ENCODE measurements around the gene RNF213. TPM values are rescaled to one million over a fixed set of nuclear protein-coding genes. Genes with fewer than 3 reads are reported as not detected.

RNF213 gene
- 100 to 1,000 TPM in 2 of 4 donors, 10 to 100 TPM in 2; 57.8 to 197 (median 94.1) TPM for total RNA-seq

DNA sequence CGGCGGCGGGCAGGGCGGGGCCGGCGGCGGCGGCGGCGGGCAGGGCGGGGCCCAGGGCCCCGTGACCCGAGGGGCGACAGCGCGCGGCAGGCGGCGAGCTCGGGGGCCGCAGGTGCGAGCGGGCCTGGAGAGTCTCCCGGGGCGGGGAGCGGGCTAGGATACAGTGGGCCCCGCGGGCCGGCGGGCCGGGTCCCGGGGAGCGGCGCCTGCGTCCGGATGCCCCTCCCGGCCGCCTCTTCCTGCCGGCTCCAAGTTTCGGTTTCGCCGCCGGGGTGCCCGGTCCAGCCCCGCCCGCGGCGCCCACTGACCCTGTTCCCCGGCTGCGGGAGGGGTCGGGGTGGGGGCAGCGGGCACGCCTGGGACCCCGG is at the start of gene RNF213:
Gene RNF213 (plus strand): TSS at position 62 of the 368 bp plus-strand sequence. CDS start 2,830 bp downstream, outside the sequence.
- no peaks in the 10 kb centered on the region for H3K9me3 ChIP-seq
- H3K27me3 ChIP-seq: no peaks in the 10 kb centered on the region
- H3K4me3 ChIP-seq: peak within 1 kb of the TSS; percentile 96
- H3K4me1 ChIP-seq: peaks cover 48% of the 10 kb centered on the region
- WGBS: no CpG with 5 or more reads among the region's 54 CpGs
- no peak for DNase-seq (ENCODE audit: low spot score in 2 of 2)
- H3K36me3 ChIP-seq: peaks cover 13% of the 10 kb centered on the region
- no peak for TF ChIP-seq POLR2AphosphoS5 (IDR thresholded peaks at IDR 0.05)
- peak in 1 of 2 donors; percentile 62 for TF ChIP-seq POLR2A (IDR thresholded peaks at IDR 0.05)
- peak within 1 kb of the TSS; percentile 97 for H3K27ac ChIP-seq

DNA sequence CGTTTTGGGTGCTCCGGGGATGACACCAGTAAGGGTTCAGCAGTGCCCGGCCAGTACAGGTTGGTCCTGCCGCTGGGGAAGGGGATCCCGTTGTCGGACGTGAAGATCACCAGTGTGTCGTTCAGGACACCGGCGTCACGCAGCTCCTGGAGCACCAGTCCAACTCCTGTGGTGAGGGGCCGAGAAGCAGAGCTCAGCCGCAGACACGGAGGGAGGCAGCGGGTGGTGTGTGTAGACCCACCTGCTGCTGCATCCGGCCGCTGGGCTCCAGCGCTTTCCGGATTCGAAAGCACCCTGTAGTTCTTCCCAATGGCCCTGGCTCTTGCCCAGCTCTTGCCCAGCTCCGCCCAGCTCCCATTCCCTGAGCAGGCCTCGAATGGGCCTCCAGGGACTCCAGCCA is 48.5 kb upstream of the RNF213 start:
- WGBS: no CpG with 5 or more reads among the region's 22 CpGs
- no peak overlapping the region for H3K4me3 ChIP-seq
- H3K9me3 ChIP-seq: no peaks in the 10 kb centered on the region
- TF ChIP-seq POLR2A (IDR thresholded peaks at IDR 0.05): no peak
- no peak for TF ChIP-seq EP300 (IDR thresholded peaks at IDR 0.05)
- TF ChIP-seq, protein P1, sequence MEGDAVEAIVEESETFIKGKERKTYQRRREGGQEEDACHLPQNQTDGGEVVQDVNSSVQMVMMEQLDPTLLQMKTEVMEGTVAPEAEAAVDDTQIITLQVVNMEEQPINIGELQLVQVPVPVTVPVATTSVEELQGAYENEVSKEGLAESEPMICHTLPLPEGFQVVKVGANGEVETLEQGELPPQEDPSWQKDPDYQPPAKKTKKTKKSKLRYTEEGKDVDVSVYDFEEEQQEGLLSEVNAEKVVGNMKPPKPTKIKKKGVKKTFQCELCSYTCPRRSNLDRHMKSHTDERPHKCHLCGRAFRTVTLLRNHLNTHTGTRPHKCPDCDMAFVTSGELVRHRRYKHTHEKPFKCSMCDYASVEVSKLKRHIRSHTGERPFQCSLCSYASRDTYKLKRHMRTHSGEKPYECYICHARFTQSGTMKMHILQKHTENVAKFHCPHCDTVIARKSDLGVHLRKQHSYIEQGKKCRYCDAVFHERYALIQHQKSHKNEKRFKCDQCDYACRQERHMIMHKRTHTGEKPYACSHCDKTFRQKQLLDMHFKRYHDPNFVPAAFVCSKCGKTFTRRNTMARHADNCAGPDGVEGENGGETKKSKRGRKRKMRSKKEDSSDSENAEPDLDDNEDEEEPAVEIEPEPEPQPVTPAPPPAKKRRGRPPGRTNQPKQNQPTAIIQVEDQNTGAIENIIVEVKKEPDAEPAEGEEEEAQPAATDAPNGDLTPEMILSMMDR (IDR thresholded peaks at IDR 0.05): no peak
- TF ChIP-seq POLR2AphosphoS5 (IDR thresholded peaks at IDR 0.05): no peak
- H3K4me1 ChIP-seq: no peaks in the 10 kb centered on the region
- no peak for DNase-seq (ENCODE audit: low spot score in 2 of 2)
- no peak overlapping the region for H3K27ac ChIP-seq
- H3K36me3 ChIP-seq: peaks cover 93% of the 10 kb centered on the region
- no peaks in the 10 kb centered on the region for H3K27me3 ChIP-seq

DNA sequence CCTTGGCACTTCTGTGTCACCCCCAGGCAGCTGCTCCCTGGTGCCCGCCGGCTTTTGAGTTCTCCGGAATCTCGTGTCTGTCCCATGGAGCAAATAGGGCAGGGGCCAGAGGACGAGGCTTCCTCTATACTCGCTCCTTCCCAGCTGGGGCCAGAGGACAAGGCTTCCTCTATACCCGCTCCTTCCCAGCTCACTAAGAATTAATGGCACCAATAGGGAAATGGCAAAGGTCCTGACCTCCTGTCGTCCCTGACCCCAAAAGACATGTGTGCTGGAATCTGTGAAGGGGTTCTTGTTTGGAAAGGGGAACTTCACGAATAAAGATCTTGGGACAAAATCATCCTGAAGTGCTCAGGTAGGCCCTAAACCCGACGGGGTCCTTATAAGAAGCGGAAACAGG is 48.1 kb upstream of the RNF213 start:
- DNase-seq (ENCODE audit: low spot score in 2 of 2): no peak
- WGBS: 85% methylated on average over 8 of the region's 12 CpGs
- H3K27ac ChIP-seq: no peak overlapping the region
- H3K9me3 ChIP-seq: no peaks in the 10 kb centered on the region
- H3K27me3 ChIP-seq: no peaks in the 10 kb centered on the region
- TF ChIP-seq, protein P1 (IDR thresholded peaks at IDR 0.05): no peak
- TF ChIP-seq EP300 (IDR thresholded peaks at IDR 0.05) (no peak), POLR2A (IDR thresholded peaks at IDR 0.05) (no peak), POLR2AphosphoS5 (IDR thresholded peaks at IDR 0.05) (no peak)
- H3K36me3 ChIP-seq: peaks cover 92% of the 10 kb centered on the region
- no peaks in the 10 kb centered on the region for H3K4me1 ChIP-seq
- no peak overlapping the region for H3K4me3 ChIP-seq

DNA sequence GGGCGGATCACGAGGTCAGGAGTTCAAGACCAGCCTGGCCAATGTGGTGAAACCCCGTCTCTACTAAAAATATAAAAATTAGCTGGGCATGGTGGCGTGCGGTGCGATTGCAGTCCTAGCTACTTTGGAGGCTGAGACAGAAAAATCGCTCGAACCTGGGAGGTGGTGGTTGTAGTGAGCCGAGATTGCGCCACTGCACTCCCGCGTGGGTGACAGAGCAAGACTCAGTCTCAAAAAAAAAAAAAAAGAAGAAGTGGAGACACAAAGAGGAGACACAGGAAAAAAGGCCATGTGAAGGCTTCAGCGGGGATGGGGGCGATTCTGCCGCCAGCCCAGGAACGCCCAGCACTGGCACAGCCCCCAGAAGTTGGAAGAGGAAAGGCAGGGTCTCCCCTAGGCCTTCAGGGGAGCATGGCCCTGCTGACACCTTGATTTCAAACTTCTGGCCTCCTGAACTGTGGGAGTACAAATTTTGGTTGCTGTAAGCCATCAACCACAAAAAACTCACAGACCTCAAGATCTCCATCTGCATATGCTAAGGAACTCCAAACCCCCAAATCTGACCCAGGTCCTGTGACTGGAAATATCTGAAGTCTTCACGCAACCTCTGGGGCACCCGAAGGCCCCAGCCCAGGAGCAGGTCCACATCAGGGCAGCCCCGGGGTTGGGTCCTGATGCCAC is 47.5 kb upstream of the RNF213 start:
- peaks cover 90% of the 10 kb centered on the region for H3K36me3 ChIP-seq
- 82% methylated on average over 16 of the region's 19 CpGs for WGBS
- H3K27me3 ChIP-seq: no peaks in the 10 kb centered on the region
- no peaks in the 10 kb centered on the region for H3K9me3 ChIP-seq
- peaks cover 2% of the 10 kb centered on the region for H3K4me1 ChIP-seq
- no peak overlapping the region for H3K4me3 ChIP-seq
- no peak for DNase-seq (ENCODE audit: low spot score in 2 of 2)
- no peak overlapping the region for H3K27ac ChIP-seq
- TF ChIP-seq POLR2A (IDR thresholded peaks at IDR 0.05) (no peak), POLR2AphosphoS5 (IDR thresholded peaks at IDR 0.05) (no peak), EP300 (IDR thresholded peaks at IDR 0.05) (no peak)
- TF ChIP-seq, protein P1 (IDR thresholded peaks at IDR 0.05): no peak

DNA sequence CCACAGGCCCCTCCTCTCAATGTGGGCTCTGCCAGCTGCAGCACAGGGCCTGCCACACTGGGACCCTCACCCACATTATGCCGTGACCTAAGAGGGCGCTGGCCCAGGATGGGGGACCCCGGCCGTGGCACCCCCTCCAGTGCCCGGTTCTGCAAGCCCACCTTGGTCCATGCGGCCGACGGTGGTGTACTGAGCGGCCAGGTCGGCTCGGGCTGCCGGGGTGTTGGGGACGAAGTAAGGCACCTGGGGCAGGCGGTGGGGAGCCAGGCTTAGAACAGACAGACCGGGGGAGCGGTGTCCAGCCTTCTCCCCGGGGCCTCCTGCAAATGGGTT is 47.0 kb upstream of the RNF213 start:
- Histone ChIP-seq H3K27ac (no peak overlapping the region), H3K9me3 (no peaks in the 10 kb centered on the region), H3K27me3 (no peaks in the 10 kb centered on the region), H3K4me1 (peaks cover 7% of the 10 kb centered on the region), H3K4me3 (no peak overlapping the region), H3K36me3 (peaks cover 85% of the 10 kb centered on the region)
- no peak for DNase-seq (ENCODE audit: low spot score in 2 of 2)
- no peak for TF ChIP-seq POLR2AphosphoS5 (IDR thresholded peaks at IDR 0.05)
- TF ChIP-seq POLR2A (IDR thresholded peaks at IDR 0.05): no peak
- TF ChIP-seq, protein P1 (IDR thresholded peaks at IDR 0.05): no peak
- no peak for TF ChIP-seq EP300 (IDR thresholded peaks at IDR 0.05)
- 96% methylated on average over 7 of the region's 17 CpGs for WGBS
